ES-I3 (cell line): Measurements from ENCODE around the gene GPN2.
A peak's percentile ranks its signal among the peaks of the same experiment; 100 is the strongest.
"Not testable (repeated sequence)": the region's sequence is repeated elsewhere in the genome, so short reads cannot be mapped to it uniquely, and the experiment has no call there.

Experiments used
- H3K36me3 ChIP-seq: 2 replicates; pipeline ENCODE4 v1.6.1; 2013; ENCODE audit warnings: mild to moderate bottlenecking, low read length, control low read depth, moderate library complexity; ENCODE audit not compliant: insufficient read depth
- H3K4me1 ChIP-seq: 2 replicates; pipeline ENCODE4 v1.6.1; 2013; ENCODE audit warnings: mild to moderate bottlenecking, control low read depth, low read length; ENCODE audit not compliant: insufficient read depth
- H3K9ac ChIP-seq: 2 replicates; pipeline ENCODE4 v1.6.1; 2013; ENCODE audit warnings: low read depth, mild to moderate bottlenecking, low read length, moderate library complexity
- H3K9me3 ChIP-seq: 2 replicates; pipeline ENCODE4 v1.6.1; 2013; ENCODE audit warnings: mild to moderate bottlenecking, low read length, moderate library complexity; ENCODE audit not compliant: control insufficient read depth, insufficient read depth

GPN2 gene

DNA sequence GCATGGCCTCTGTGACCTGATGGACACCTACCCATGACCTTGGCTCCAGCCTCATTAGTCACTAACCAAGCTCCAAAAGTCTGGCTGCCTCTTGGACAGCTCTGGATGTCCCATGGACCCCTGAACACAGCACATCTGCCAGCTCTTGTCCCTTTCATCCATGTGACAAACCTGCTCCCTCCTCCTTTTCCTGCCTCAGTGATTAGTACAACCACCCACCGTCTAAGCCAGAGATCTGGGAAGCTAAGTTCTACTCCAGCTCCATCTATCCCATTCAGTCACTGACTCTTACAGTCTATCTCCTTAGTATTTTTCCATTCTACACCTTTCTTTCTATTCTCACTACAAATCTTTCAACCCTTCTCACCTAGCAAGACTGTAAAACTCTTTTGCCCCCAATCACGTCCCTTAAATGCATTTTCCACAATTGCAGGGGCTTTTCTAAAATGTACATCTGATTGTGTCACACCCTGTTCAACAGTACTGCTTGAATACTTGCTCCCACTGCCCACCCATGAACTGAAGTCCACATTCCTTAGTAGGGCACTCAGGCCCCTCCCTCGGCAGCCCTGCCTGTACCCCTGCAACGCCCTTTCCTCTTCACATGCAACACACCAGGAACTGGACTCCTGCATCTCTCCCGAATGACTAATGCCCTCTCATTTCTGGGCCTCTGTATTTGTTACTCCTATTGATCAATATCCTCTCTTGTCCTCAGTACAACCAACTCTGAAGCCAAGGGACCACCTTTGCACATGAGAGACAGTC is 7.2 kb downstream of the GPN2 start:
- H3K4me1 ChIP-seq = no peaks in the 10 kb centered on the region
- no peaks in the 10 kb centered on the region for H3K9me3 ChIP-seq
- H3K36me3 ChIP-seq = peaks cover 17% of the 10 kb centered on the region
- no peak overlapping the region for H3K9ac ChIP-seq

DNA sequence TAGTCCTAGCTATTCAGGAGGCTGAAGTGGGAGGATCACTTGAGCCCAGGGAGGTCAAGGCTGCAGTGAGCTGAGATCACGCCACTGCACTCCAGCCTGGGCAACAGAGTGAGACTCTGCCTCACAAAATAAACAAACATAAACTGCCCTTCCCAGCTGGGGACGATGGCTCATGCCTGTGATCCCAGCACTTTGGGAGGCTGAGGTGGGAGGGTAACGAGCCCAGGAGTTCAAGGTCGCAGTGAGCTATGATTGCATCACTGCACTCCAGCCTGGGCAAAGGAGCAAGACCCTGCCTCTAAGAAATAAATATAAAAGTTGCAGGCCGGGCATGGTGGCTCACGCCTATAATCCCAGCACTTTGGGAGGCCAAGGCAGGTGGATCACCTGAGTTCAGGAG is 8.5 kb downstream of the GPN2 start:
- H3K9me3 ChIP-seq, H3K4me1 ChIP-seq, H3K9ac ChIP-seq: not testable (repeated sequence)
- H3K36me3 ChIP-seq = peaks cover 22% of the 10 kb centered on the region

DNA sequence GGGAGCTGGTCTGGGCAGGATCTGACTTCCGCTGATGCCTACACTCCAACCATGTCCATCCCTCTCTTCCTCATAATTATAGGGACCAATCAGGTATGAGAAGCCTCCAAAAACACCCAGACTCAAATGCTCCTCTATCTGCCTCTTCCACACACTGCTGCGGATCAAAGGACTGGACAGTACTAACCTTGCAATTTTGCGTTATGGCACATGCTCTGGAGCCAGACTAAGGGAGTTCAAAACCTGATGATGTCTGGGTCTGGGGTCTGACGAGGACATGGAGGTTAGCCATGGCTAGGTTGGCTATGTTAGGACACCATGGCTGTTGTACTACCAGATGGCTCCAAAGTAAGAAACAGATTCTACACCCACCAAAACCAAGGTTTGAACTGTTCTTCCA is 10.3 kb downstream of the GPN2 start:
- H3K4me1 ChIP-seq = peaks cover 7% of the 10 kb centered on the region

DNA sequence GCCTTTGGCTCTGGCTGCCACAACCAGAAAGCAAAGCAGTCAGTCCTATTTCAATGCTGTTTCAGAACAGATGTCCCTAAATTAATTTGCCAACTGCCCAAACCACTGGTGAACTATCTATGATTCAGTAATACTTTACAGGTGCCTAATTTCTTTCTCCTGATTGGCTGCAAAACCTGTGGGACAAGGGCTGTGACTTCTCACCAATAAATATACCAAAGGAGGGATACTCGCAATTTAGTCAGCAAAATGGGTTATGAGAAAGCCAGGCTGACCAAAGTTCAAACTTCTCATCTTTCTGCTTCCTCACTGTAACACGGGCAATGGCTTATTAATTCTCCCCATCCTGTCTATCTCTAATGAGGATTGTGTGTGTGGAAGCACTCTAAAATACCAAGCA is 12.8 kb downstream of the GPN2 start:
- peaks cover 8% of the 10 kb centered on the region for H3K36me3 ChIP-seq
- H3K9me3 ChIP-seq = no peaks in the 10 kb centered on the region
- no peak overlapping the region for H3K9ac ChIP-seq
- peaks cover 11% of the 10 kb centered on the region for H3K4me1 ChIP-seq

More for the DNA sequence above, 10.3 kb downstream of the GPN2 start:
- Histone ChIP-seq H3K36me3 (peaks cover 15% of the 10 kb centered on the region), H3K9ac (no peak overlapping the region), H3K9me3 (no peaks in the 10 kb centered on the region)

DNA sequence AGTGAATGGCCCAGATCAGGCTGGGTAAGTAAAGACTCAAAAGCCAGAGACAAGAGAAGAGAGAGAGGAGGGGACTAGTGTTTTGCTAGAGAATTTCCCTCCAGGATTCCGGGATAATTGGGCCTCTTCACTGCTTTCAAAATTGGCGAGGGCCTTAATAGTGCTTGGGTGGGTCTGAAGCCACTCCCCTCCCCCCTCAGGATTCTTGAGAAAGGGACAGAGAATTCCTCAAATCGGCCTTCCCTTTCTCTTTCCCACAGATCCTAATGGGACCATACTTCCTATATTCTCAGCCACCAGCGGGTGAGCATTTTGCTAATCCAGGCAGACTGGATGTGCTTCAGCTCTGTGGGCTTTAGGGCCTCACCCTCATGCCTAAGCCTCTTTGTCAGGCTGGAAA is 15.2 kb downstream of the GPN2 start:
- no peak overlapping the region for H3K9ac ChIP-seq
- H3K4me1 ChIP-seq = peaks cover 18% of the 10 kb centered on the region
- H3K36me3 ChIP-seq = peaks cover 5% of the 10 kb centered on the region; the same call in 1 of the 2 replicates
- no peaks in the 10 kb centered on the region for H3K9me3 ChIP-seq

DNA sequence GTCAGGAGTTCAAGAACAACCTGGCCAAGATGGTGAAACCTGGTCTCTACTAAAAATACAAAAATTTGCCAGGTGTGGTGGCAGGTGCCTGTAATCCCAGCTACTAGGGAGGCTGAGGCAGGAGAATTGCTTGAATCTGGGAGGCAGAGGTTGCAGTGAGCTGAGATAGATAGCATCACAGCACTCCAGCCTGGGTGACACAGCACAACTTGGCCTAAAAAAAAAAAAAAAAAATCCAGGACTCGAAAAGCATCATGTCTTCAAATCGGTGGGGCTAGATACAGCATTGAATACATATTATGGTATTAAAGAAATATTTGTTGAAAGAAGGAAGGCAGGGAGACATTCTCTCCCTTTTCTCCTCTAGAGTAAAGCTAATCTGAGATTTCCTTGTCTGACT is 17.0 kb downstream of the GPN2 start:
- H3K9me3 ChIP-seq, H3K36me3 ChIP-seq, H3K9ac ChIP-seq: not testable (repeated sequence)
- H3K4me1 ChIP-seq = peaks cover 18% of the 10 kb centered on the region

DNA sequence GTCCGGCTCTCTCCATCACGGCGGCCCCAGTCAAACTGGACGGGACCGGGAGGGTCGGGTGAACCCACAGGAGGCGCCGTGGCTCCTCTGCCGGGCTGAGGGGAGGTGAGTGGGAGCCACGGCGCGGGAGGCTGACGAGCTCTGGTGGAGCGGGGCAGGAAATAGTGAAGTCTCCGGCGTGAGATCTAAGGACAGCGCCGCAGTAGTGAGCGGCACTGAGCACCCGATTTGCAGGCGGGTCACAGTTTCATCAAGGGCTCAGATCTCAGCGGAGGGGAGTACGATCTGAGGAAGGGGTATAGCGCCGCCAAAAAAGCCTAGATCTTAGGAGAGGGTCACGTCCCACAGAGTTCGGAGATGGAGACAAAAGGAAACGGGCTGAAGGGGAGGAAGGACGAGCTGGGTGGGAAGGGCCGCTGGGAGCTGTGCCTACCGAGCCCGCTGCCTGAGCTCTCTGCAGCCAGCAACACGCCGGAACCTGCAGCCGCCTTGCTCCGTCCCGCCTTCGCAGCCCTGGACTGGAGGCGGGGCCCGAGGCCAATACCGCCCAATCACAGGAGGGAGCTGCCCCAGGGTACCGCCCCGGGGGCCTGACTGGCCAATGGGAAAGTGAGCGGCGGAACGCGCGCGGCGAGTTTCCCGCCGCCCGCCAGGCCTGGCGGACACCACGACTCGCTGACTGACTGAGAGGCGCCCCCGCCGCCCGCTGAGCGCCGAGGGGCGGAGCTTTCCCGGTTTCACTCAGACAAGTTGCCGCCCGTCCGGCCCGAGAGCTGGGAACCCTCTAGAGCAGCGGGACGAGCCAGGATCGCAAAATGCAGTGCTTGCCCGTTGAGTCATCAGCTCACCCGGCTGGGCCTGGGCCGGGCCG is 25.2 kb downstream of the GPN2 start:
- Histone ChIP-seq H3K9ac (peak overlapping the region; percentile 82), H3K4me1 (peaks cover 23% of the 10 kb centered on the region), H3K36me3 (no peaks in the 10 kb centered on the region), H3K9me3 (no peaks in the 10 kb centered on the region)

DNA sequence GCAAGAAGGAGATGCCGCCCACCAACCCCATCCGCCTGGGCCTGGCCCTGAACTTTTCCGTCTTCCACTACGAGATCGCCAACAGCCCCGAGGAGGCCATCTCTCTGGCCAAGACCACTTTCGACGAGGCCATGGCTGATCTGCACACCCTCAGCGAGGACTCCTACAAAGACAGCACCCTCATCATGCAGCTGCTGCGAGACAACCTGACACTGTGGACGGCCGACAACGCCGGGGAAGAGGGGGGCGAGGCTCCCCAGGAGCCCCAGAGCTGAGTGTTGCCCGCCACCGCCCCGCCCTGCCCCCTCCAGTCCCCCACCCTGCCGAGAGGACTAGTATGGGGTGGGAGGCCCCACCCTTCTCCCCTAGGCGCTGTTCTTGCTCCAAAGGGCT is 26.4 kb downstream of the GPN2 start:
- Histone ChIP-seq H3K36me3 (no peaks in the 10 kb centered on the region), H3K9me3 (no peaks in the 10 kb centered on the region), H3K9ac (peak overlapping the region; percentile 82), H3K4me1 (peaks cover 23% of the 10 kb centered on the region)

DNA sequence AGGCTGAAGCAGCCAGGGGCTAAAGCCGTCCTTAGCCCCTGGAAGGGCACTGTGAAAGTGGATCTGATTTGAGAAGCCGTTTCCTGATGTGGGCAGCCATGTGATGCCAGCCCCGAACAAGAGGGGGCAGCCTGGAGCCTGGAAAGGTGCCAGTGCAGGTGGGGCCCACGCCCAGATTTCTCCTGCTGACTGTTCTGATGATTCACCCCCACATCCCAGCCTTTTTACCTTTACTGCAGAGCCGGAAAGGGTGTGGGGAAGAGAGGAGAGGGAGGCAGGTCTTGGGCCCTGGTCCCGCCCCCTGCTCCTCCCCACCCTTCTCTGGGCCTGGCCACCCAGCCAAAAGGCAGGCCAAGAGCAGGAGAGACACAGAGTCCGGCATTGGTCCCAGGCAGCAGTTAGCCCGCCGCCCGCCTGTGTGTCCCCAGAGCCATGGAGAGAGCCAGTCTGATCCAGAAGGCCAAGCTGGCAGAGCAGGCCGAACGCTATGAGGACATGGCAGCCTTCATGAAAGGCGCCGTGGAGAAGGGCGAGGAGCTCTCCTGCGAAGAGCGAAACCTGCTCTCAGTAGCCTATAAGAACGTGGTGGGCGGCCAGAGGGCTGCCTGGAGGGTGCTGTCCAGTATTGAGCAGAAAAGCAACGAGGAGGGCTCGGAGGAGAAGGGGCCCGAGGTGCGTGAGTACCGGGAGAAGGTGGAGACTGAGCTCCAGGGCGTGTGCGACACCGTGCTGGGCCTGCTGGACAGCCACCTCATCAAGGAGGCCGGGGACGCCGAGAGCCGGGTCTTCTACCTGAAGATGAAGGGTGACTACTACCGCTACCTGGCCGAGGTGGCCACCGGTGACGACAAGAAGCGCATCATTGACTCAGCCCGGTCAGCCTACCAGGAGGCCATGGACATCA is 27.1 kb downstream of the GPN2 start, which contains the start of gene SFN:
TSS of gene SFN (plus strand) at position 369 of the 904 bp plus-strand sequence. CDS start at position 433, 64 bp downstream.
- Histone ChIP-seq H3K36me3 (no peaks in the 10 kb centered on the region), H3K9me3 (no peaks in the 10 kb centered on the region), H3K4me1 (peaks cover 23% of the 10 kb centered on the region), H3K9ac (peak within 1 kb of the TSS; percentile 82)

DNA sequence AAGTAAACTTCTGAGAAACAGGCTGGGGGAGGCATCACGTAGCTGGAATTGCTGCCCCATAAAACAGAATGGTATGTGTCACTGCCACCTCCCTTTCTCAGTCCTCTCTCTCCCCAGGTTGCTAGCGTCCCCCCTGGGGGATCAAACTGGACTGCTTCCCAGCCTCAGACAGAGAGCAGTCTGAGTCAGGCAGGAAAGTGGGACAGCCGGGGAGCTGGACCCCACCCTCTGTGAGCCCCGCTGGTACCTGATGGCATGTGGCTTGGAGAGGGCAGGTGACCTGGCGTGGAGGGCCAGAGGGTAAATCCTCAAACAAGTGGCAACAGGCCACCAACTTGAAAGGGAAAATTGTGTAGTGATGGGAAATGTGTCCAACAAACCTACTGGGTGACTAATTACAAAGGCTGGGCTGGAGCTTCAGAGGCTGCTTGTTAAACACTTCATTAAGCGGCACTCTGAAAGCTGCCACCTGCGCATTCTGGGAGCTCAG is 28.1 kb downstream of the GPN2 start:
- H3K36me3 ChIP-seq = no peaks in the 10 kb centered on the region
- H3K9me3 ChIP-seq = no peaks in the 10 kb centered on the region
- H3K9ac ChIP-seq = no peak overlapping the region
- H3K4me1 ChIP-seq = peaks cover 17% of the 10 kb centered on the region

DNA sequence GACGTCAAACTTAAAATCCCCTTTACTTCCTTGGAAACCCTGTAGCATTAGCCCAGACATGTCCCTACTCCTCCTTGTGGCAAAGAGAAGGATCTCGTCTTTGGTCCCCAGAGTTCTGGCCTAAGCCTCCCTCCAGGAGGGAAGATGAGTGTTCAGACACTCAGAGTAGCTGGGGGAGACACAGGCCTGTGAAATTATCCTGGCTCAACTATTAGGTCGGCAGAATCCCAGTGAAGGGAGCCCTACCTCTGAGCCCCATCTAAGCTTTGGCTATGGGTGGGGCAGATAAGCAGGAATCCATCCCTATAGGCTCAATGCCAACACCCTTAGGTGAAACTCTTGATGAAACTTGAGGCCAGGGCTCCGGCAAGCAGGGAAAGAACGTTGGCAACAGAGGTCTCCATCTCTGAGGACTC is 28.8 kb downstream of the GPN2 start:
- Histone ChIP-seq H3K4me1 (peaks cover 17% of the 10 kb centered on the region), H3K9ac (no peak overlapping the region), H3K36me3 (no peaks in the 10 kb centered on the region), H3K9me3 (no peaks in the 10 kb centered on the region)

DNA sequence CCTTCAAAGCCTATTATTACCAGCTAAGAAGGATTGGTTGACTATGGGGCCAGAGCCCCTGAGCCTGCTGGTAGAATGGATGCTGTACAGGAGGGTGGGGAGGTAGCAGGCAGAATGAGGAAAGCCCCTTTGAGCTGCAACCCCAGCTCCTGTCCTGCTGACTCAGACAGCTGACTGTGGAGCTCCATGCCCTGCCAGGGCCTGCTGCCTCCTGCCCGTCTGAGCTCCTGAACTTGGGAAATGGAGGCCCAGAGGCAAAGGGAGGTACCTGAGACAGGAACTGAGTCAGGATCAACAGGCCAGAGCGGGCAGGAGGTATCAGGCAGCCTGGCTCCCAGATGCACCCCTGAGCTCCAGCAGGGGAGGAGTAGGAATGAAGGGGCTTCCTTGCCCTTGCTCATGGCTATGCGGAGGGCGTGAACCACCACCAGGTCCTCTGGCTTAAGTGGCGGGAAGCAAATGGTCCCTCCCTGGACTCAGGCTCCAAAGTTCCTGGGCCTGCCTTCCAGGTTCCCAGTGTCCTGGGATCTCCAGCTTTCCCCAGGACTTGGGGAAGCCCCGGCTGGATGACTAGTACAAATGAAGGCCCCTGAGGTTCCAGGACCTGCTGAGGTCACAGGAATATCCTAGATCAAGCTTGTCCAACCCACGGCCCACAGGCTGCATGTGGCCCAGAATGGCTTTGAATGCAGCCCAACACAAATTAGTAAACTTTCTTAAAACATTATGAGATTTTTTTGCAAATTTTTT is 31.0 kb downstream of the GPN2 start:
- Histone ChIP-seq H3K9me3 (no peaks in the 10 kb centered on the region), H3K9ac (no peak overlapping the region), H3K4me1 (peaks cover 17% of the 10 kb centered on the region), H3K36me3 (no peaks in the 10 kb centered on the region)

DNA sequence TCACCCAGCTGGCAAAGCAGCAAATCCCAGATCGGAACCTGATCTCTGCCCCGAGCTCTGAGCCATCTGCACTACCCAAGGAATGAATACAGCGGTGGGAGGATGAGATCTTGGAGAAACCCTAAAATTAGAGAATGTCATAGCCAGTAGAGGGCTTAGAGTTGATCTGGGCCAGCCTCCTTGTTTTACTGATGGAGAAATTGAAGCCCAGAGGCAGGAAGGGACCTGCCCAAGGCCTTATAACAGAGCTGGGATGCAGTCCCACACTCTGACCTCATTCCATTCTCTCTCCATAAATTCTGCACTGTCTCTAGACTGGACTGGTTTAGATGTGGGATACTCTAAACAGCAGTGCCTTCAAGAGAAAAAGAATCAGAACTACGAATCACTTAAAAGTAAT is 31.9 kb downstream of the GPN2 start:
- Histone ChIP-seq H3K9ac (no peak overlapping the region), H3K36me3 (no peaks in the 10 kb centered on the region), H3K4me1 (peaks cover 17% of the 10 kb centered on the region), H3K9me3 (no peaks in the 10 kb centered on the region)
